DOHH2 (cell line): Measurements from ENCODE around the gene PRRT4.

Experiments used
- EZH2phosphoT487 ChIP-seq: fragments of 200-600 bp; sonication (generic); IDR thresholded peaks from 2 replicates; pipeline ENCODE4 v1.6.1; 2017; ENCODE audit warnings: borderline replicate concordance, mild to moderate bottlenecking, antibody characterized with exemption, low read length, moderate library complexity, mixed read lengths
- TF ChIP-seq, protein P1 (sequence below): fragments of 200-600 bp; sonication (generic); IDR thresholded peaks from one replicate; pipeline ENCODE4 v1.5.1; 2014; ENCODE audit warnings: antibody characterized with exemption, mild to moderate bottlenecking, low read depth, low read length; ENCODE audit not compliant: poor library complexity, severe bottlenecking

GRCh38 chr7:128385988-128386925, 24.8 kb upstream of the PRRT4 start:
- TF ChIP-seq, protein P1, sequence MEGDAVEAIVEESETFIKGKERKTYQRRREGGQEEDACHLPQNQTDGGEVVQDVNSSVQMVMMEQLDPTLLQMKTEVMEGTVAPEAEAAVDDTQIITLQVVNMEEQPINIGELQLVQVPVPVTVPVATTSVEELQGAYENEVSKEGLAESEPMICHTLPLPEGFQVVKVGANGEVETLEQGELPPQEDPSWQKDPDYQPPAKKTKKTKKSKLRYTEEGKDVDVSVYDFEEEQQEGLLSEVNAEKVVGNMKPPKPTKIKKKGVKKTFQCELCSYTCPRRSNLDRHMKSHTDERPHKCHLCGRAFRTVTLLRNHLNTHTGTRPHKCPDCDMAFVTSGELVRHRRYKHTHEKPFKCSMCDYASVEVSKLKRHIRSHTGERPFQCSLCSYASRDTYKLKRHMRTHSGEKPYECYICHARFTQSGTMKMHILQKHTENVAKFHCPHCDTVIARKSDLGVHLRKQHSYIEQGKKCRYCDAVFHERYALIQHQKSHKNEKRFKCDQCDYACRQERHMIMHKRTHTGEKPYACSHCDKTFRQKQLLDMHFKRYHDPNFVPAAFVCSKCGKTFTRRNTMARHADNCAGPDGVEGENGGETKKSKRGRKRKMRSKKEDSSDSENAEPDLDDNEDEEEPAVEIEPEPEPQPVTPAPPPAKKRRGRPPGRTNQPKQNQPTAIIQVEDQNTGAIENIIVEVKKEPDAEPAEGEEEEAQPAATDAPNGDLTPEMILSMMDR, result no peak
- TF ChIP-seq EZH2phosphoT487, result no peak
